Effector memory CD4-positive, alpha-beta T cell (primary cell): Measurements from ENCODE around the gene RAB11FIP2.

Experiments used
- DNase-seq, 3 donors: peaks; one replicate each; pipeline ENCODE4 v3.0.0-alpha.2; 2020
- H3K27ac ChIP-seq: 2 replicates; pipeline ENCODE4 v1.7.0; 2013; ENCODE audit warnings: mild to moderate bottlenecking, low read length, moderate library complexity; ENCODE audit not compliant: insufficient read depth, poor library complexity, severe bottlenecking
- H3K27me3 ChIP-seq: replicated peaks from 2 replicates; pipeline ENCODE4 v1.7.0; 2013; ENCODE audit warnings: mild to moderate bottlenecking, low read length; ENCODE audit not compliant: insufficient read depth, control insufficient read depth, poor library complexity, severe bottlenecking
- H3K36me3 ChIP-seq: 2 replicates; pipeline ENCODE4 v1.7.0; 2013; ENCODE audit warnings: mild to moderate bottlenecking, low read length, moderate library complexity; ENCODE audit not compliant: control insufficient read depth, insufficient read depth
- H3K4me1 ChIP-seq: 2 replicates; pipeline ENCODE4 v1.7.0; 2013; ENCODE audit warnings: low read length, mild to moderate bottlenecking; ENCODE audit not compliant: control insufficient read depth, insufficient read depth, poor library complexity, severe bottlenecking
- H3K4me3 ChIP-seq: 2 replicates; pipeline ENCODE4 v1.7.0; 2013; ENCODE audit warnings: low read length, low read depth, mild to moderate bottlenecking; ENCODE audit not compliant: insufficient read depth, poor library complexity, severe bottlenecking
- H3K9me3 ChIP-seq: 2 replicates; pipeline ENCODE4 v1.7.0; 2013; ENCODE audit warnings: mild to moderate bottlenecking, low read length, moderate library complexity; ENCODE audit not compliant: control insufficient read depth

Gene RAB11FIP2

DNA sequence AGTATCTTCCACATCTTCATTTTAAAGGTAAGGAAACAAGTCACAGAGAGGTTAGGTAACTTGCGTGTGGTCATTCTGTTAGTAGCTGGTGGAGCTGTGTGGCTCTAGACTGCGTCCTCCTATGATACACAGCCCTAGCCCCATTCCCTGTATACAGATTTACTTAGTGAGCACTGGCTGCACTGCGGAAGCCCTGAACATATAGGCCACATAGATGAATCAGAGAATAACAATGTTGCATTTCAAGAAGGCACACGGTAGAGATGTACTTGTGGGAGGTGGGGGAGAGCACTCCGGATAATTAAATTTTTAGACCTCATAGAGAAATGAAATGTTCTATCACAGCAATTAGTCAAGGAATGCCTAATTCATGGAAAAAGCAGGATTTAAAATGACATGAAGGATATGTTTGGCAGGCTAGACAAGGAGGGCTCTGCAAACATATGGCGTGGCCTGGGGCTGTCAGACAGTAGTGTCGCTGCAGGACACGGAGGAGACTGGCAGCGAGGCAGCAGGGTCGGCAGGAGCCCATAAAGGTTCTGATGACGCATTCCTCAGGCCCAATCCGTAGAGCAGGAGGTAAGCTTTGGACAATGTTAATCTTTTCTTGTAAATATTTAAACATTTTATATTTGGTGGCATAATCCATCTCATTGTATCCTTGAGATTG lies 29.5 kb downstream of the RAB11FIP2 start:
- peaks cover 3% of the 10 kb centered on the region for H3K36me3 ChIP-seq
- no peaks in the 10 kb centered on the region for H3K27me3 ChIP-seq
- DNase-seq: no peak
- no peaks in the 10 kb centered on the region for H3K9me3 ChIP-seq
- H3K27ac ChIP-seq: no peak overlapping the region
- H3K4me1 ChIP-seq: no peaks in the 10 kb centered on the region
- H3K4me3 ChIP-seq: no peak overlapping the region

DNA sequence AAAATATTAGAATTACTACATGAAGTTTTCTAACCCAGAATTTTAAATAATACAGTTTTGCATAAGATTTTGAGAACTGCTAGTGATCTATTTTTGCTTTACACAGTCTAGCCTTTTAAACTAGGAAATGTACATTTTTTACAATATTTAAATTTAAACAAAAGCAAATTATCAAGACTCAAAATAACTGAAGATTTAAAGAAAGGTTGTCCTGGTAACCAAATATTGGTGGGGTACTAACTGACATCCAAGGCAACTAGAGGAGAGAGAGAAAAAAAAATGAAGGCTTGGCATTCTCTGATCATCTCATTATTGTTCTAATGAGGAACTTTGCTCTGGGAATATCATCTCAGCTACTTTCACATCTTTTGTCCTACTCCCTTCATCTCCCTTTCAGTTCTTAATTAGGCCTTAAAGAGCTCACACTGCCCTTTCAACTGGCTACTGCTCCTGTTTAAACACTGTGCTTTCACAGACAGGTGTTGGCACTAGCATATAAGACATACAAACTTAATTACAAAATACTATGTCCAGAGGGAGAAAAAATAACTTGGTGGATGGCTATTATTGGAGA lies 33.7 kb downstream of the RAB11FIP2 start:
- no peaks in the 10 kb centered on the region for H3K27me3 ChIP-seq
- H3K36me3 ChIP-seq: peaks cover 11% of the 10 kb centered on the region
- no peaks in the 10 kb centered on the region for H3K4me1 ChIP-seq
- DNase-seq: no peak
- H3K4me3 ChIP-seq: no peak overlapping the region
- H3K9me3 ChIP-seq: no peaks in the 10 kb centered on the region
- H3K27ac ChIP-seq: no peak overlapping the region

DNA sequence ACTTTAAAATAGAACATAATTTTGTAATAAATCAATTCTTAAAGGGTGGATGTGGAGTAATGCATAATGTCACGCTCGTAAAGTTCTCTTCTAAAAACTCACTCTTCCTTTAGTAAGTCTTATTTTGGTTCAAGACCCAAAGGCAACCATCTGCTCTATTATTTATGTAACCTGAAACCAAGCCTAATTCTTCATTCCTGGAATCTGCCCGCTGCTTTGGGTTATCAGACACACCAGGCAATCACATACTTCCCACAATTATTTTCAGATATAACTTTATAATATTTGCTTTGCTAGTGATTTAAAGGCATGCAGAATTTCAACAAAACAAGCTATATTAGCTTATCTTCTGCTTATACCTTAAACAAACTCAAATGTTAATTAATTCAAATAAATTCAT lies 39.0 kb downstream of the RAB11FIP2 start:
- no peaks in the 10 kb centered on the region for H3K9me3 ChIP-seq
- no peak overlapping the region for H3K4me3 ChIP-seq
- no peak overlapping the region for H3K27ac ChIP-seq
- H3K4me1 ChIP-seq: no peaks in the 10 kb centered on the region
- H3K27me3 ChIP-seq: no peaks in the 10 kb centered on the region
- DNase-seq: no peak
- H3K36me3 ChIP-seq: peaks cover 28% of the 10 kb centered on the region

DNA sequence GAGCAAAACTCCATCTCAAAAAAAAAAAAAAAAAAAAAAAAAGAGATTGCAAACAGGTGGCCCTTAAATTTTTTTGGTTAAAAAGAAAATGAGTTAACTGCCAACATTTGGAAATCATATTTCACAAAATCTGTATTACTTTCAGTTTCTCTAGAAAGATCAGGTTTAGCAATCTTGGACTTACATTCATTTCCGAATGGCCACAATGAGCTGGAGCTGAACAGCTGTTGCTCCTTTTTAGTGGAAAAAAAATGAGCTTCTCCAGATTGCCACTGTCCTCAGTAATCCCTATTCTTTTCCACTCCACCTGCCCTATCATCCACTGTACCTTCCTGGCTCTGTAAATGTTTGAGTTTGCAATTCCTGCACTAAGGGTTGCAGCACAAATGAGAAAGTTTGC lies 43.6 kb downstream of the RAB11FIP2 start:
- Histone ChIP-seq H3K4me3 (no peak overlapping the region), H3K27me3 (no peaks in the 10 kb centered on the region), H3K9me3 (no peaks in the 10 kb centered on the region), H3K36me3 (peaks cover 24% of the 10 kb centered on the region), H3K27ac (no peak overlapping the region), H3K4me1 (no peaks in the 10 kb centered on the region)
- DNase-seq: no peak

DNA sequence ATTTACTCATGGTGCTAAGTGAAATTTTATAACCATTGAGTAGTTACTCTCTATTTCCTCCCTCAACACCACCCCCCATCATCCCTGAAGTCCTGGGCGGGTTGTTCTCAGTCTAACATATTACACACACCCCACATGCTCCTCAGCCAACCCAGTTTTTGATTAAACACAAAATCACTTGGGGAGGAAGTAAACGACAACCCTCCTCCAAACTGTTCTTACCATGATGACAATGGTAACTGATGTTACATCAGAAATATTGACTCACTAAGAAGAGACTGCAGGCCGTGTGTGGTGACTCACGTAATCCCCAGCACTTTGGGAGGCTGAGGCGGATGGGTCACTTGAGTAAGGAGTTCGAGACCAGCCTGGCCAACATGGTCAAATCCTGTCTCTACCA lies 44.2 kb downstream of the RAB11FIP2 start:
- no peak for DNase-seq

DNA sequence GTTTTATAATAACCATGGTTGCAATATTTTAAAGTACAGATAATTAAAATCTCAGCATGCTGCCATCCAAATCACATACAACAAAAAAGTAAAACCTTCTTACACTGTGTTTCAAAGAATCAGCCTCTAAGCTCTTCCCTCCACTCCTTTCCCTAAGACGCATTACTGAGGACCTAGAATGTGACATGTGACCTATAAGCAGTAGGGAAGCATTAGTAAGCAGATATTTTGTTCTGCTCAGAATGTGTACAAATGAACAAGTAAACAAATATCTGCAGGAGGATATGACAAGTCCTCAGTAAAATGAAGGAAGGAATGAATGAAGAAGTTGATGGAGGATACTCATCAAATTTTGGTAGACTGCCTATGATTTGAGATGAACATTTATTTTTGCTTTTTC lies 49.1 kb downstream of the RAB11FIP2 start:
- no peak overlapping the region for H3K4me3 ChIP-seq
- no peak for DNase-seq
- no peaks in the 10 kb centered on the region for H3K9me3 ChIP-seq
- no peaks in the 10 kb centered on the region for H3K4me1 ChIP-seq
- H3K27me3 ChIP-seq: no peaks in the 10 kb centered on the region
- no peak overlapping the region for H3K27ac ChIP-seq
- H3K36me3 ChIP-seq: peaks cover 3% of the 10 kb centered on the region

More for the DNA sequence above, 44.2 kb downstream of the RAB11FIP2 start:
- Histone ChIP-seq H3K36me3 (peaks cover 24% of the 10 kb centered on the region), H3K9me3 (no peaks in the 10 kb centered on the region), H3K27ac (no peak overlapping the region), H3K4me3 (no peak overlapping the region), H3K27me3 (no peaks in the 10 kb centered on the region), H3K4me1 (no peaks in the 10 kb centered on the region)

DNA sequence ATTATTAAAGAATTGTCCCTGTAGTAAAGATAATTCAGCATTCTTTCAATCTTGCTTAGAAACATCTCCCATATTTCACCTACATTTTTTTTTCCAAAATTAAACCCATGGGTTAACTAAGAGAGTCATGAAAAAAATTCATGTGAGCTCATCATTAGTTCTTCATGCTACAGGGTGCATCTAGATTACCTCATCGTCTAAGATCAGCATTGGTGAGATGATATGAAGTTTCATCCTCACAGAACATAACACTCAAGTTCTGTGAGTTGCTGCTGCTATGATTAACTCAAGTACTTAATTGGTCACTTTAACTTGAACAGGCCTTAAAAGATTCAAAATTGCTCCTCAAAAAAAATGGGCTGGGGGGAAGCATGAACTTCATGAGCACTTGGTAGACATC lies 50.0 kb downstream of the RAB11FIP2 start:
- no peaks in the 10 kb centered on the region for H3K27me3 ChIP-seq
- DNase-seq: no peak
- H3K36me3 ChIP-seq: peaks cover 3% of the 10 kb centered on the region
- H3K27ac ChIP-seq: no peak overlapping the region
- no peaks in the 10 kb centered on the region for H3K4me1 ChIP-seq
- no peaks in the 10 kb centered on the region for H3K9me3 ChIP-seq
- H3K4me3 ChIP-seq: no peak overlapping the region

DNA sequence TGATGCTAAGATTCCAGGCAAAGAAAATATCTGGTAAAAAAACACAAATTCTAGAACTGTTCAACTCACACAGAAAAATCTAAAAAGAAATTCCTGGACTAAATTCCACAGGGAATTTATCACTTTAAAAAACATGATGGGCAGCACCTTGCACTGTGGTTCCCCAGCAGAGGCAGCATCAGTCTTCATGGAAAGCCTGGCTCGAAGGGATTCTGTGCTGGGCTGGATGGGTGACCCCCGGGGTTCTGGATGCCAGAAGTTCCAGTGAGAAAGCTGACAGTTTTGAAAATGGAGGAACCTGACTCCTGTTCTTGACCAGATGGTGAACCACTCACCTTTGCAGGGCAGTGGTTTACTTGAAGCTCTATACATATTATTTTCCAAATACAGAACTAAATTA lies 52.0 kb downstream of the RAB11FIP2 start:
- Histone ChIP-seq H3K36me3 (no peaks in the 10 kb centered on the region), H3K9me3 (no peaks in the 10 kb centered on the region), H3K27me3 (no peaks in the 10 kb centered on the region), H3K4me3 (no peak overlapping the region), H3K27ac (no peak overlapping the region), H3K4me1 (no peaks in the 10 kb centered on the region)
- no peak for DNase-seq

DNA sequence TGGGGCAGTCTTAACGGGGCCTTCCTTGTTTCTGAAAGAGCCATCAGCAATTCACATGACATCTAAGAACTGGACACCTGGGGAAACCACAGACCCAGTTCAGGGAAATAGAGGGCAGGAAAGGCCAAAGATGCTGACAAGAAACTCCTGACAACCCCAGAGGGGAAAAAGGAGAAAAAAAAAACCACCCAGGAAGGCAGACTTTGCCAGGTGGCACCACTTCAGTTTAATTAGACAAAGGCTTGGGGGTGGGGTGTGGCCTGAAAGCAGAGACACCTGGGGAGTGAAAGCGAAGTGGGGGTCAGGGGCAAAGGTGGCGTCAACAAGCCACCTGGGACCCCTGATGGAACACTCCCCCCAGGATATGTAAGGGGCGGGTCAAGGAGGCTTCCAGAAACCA lies 53.6 kb downstream of the RAB11FIP2 start:
- Histone ChIP-seq H3K4me1 (no peaks in the 10 kb centered on the region), H3K9me3 (no peaks in the 10 kb centered on the region), H3K36me3 (no peaks in the 10 kb centered on the region), H3K27me3 (no peaks in the 10 kb centered on the region), H3K4me3 (no peak overlapping the region), H3K27ac (no peak overlapping the region)
- DNase-seq: no peak

DNA sequence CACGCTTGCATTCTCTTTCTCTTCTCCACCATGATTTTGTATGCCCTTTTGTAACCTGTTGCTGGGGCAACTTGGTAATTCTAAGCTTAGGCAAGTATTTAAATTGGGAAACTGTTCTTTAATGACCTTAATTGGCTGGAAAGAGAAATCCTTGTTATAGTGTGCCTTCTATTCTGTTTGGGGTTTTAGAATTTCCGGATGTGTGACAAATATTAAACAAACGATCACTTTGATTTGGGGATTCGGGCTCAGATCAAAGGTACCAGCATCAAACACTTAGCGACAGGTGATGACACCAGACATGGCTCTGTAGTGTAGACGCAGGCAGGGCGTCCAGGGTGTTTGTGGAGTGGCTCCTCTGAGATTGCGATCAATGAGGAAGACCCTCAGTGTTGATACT lies 55.0 kb downstream of the RAB11FIP2 start:
- Histone ChIP-seq H3K27me3 (no peaks in the 10 kb centered on the region), H3K36me3 (no peaks in the 10 kb centered on the region)
- no peak for DNase-seq

More for the DNA sequence above, 55.0 kb downstream of the RAB11FIP2 start:
- no peaks in the 10 kb centered on the region for H3K4me1 ChIP-seq
- H3K4me3 ChIP-seq: no peak overlapping the region
- no peak overlapping the region for H3K27ac ChIP-seq
- no peaks in the 10 kb centered on the region for H3K9me3 ChIP-seq
